Peyer's patch (tissue), 4 donors: Measurements from ENCODE around the gene HECTD4.

Experiments
- POLR2A ChIP-seq, 2 donors: fragments of 450-650 bp; IDR thresholded peaks; one replicate each; pipeline ENCODE4 v1.5.1; 2017; ENCODE audit warnings: antibody characterized with exemption in 2 of 2, mild to moderate bottlenecking in 2 of 2, moderate library complexity in 2 of 2
- TF ChIP-seq, protein P1 (sequence below), 6 experiments: fragments of 450-650 bp in 4 of 6; fragments of 200-600 bp in 2 of 6; sonication (generic) in 1 of 6; IDR thresholded peaks; one replicate each; pipeline ENCODE4 v1.5.1; 2017 to 2019; ENCODE audit warnings: antibody characterized with exemption in 6 of 6, mild to moderate bottlenecking in 3 of 6, moderate library complexity in 1 of 6

DNA sequence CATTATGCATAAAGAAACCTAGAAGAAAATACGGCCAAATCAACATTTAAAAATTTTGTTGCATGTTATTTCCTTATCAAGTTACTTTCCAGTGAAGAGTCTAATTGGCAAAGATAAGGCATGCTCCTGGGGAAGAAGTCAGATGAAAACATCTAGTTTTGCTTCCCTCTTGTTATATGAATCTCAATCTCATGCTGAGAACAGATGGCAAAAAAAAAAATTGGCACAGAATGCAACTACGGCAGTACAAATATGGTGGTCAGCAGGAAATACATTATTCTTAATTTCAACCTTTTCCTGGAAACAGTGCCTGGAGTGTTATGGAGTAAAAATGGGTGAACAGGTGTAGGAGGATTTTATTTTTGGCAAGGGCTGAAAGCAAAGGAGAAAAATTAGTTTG lies 32.8 kb downstream of the HECTD4 start:
- TF ChIP-seq, protein P1, sequence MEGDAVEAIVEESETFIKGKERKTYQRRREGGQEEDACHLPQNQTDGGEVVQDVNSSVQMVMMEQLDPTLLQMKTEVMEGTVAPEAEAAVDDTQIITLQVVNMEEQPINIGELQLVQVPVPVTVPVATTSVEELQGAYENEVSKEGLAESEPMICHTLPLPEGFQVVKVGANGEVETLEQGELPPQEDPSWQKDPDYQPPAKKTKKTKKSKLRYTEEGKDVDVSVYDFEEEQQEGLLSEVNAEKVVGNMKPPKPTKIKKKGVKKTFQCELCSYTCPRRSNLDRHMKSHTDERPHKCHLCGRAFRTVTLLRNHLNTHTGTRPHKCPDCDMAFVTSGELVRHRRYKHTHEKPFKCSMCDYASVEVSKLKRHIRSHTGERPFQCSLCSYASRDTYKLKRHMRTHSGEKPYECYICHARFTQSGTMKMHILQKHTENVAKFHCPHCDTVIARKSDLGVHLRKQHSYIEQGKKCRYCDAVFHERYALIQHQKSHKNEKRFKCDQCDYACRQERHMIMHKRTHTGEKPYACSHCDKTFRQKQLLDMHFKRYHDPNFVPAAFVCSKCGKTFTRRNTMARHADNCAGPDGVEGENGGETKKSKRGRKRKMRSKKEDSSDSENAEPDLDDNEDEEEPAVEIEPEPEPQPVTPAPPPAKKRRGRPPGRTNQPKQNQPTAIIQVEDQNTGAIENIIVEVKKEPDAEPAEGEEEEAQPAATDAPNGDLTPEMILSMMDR (IDR thresholded peaks at IDR 0.05) = no peak
- no peak for TF ChIP-seq POLR2A (IDR thresholded peaks at IDR 0.05)
